Kidney tubule cell (primary cell): Measurements from ENCODE around the gene TOGARAM1.

Source experiments
- DNase-seq: peaks from one replicate; pipeline ENCODE4 v3.0.0-alpha.2; 2018; ENCODE audit warnings: low spot score

TOGARAM1 gene

GRCh38 chr14:45084946-45085346 is 123.0 kb downstream of the TOGARAM1 start:
- peak; percentile 17 for DNase-seq

- DNase-seq = peak; percentile 57
These were observed 127.8 kb downstream of the TOGARAM1 start for GRCh38 chr14:45089813-45090212.

GRCh38 chr14:45091710-45092109 is 129.7 kb downstream of the TOGARAM1 start:
- DNase-seq = peak; percentile 57

GRCh38 chr14:45094275-45094674 is 132.3 kb downstream of the TOGARAM1 start:
- no peak for DNase-seq

GRCh38 chr14:45095143-45095542 is 133.2 kb downstream of the TOGARAM1 start:
- DNase-seq = no peak

- no peak for DNase-seq
These were observed 134.2 kb downstream of the TOGARAM1 start for GRCh38 chr14:45096218-45096617.

GRCh38 chr14:45103806-45104205 is 141.8 kb downstream of the TOGARAM1 start:
- DNase-seq = no peak

- no peak for DNase-seq
These were observed 142.6 kb downstream of the TOGARAM1 start for GRCh38 chr14:45104561-45104960.

GRCh38 chr14:45112896-45113781 is 151.1 kb downstream of the TOGARAM1 start:
- DNase-seq = peak; percentile 18

- DNase-seq = no peak
These were observed 152.3 kb downstream of the TOGARAM1 start for GRCh38 chr14:45114327-45114726.

GRCh38 chr14:45118594-45118993 is 156.6 kb downstream of the TOGARAM1 start:
- DNase-seq = no peak

- DNase-seq = no peak
These were observed 158.1 kb downstream of the TOGARAM1 start for GRCh38 chr14:45120096-45120495.

GRCh38 chr14:45123271-45123670 is 161.3 kb downstream of the TOGARAM1 start:
- DNase-seq = no peak
